Fibroblast of skin of right biceps (primary cell): ENCODE data around the gene PTGIS.

Experiments
- DNase-seq: peaks from one replicate; pipeline ENCODE4 v3.0.0-alpha.2; 2013

Gene PTGIS

GRCh38 chr20:49461894-49462620 is 105.9 kb downstream of the PTGIS start:
- no peak for DNase-seq

GRCh38 chr20:49460916-49461315 is 107.0 kb downstream of the PTGIS start:
- DNase-seq, result no peak

DNA sequence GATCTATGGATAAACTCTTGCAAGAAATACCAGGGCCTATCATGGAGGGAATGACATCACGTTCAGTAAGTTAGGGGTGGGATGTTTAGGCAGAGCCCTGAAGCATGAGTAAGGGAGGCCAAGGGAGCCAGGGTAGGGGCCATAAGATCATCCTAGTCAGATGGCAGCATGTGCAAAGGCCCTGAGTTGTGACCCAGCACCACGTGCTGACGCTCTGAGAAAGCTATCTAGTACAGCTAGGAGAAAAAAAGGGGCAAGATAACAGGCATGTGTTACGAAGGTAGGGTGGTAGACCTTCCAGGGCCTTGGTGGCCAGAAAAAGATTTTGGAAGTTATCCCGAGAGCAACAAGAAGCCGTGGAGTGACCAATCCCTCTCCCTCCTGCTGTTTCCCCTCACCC is 107.8 kb downstream of the PTGIS start:
- DNase-seq, result no peak

- no peak for DNase-seq
These were observed 108.3 kb downstream of the PTGIS start for GRCh38 chr20:49459684-49460083.

DNA sequence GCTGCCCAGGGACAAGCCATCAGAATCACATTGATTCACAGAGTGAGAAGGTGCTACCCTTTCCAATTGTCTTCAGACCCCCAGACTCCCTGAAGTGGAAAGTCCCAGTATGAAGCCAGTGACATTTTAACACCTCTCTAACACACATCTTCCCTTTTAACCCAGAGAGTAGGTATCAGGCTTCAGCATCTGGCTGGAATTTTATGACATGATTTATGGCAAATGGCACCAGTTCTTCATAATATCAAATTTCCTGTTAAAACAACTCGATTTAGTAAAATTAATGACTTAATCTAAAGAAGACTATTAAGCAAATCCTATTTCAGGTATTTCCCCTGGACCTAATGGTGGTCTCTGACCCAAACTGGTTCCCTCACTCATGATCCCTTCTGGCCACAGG is 110.5 kb downstream of the PTGIS start:
- DNase-seq, result no peak

GRCh38 chr20:49456646-49457045 is 111.3 kb downstream of the PTGIS start:
- no peak for DNase-seq

GRCh38 chr20:49455691-49456090 is 112.2 kb downstream of the PTGIS start:
- no peak for DNase-seq
